Epidermal melanocyte (primary cell): Measurements from ENCODE around the gene PIP4P1.
A peak's percentile ranks its signal among the peaks of the same experiment; 100 is the strongest.
"Not testable (repeated sequence)": the region's sequence is repeated elsewhere in the genome, so short reads cannot be mapped to it uniquely, and the experiment has no call there.

Experiments
- DNase-seq: peaks from one replicate; pipeline ENCODE4 v3.0.0; 2011; ENCODE audit warnings: low spot score; ENCODE audit not compliant: insufficient read length

PIP4P1 gene

DNA sequence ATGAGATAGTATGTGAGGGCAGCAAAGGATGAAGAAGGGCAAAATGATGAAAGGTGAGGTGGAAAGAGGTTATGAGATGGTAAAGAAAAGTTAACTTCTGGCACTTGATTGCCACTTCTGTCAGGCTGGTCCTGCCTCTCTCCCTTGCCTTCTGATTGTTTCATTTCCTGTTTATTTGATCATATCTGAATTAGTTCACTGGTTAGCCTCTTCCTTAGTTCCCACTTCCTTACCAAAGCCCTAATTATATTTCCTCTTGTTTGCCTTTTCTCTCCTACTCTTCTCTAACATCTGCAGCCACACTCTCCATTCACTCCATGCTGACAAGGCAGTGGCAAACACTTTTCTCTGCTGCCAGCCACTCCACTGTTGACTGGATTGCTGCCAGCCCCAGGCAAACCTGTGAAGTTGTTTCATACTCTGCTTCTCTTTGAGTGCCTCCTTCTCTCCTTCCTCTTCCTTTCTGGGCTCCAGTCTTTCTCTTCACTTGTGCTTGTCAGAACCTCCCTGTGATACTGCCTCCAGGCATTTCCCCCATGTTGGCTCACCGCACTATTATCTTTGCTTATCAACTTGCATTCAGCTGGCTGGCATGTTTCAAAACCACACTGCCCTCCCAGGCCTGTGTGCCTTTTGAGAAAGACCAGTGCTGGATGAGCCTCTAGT, 16.1 kb upstream of the PIP4P1 start:
- DNase-seq, result no peak

DNA sequence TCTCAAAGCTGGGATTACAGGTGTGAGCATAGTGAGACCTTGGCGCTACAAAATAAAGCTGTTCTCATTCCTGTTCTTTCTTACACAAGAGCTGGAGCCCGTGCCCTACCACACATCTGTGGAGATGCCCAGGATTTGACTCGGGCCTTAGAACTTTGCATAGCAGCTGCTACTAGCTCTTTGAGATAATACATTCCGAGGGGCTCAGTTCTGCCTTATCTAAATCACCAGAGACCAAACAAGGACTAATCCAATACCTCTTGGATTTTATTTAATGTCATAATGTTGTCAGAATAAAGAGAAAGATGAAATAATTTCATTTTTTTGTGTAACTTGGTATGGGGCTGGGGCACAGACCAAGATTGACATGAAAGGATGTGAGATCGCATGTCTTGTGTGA, 15.5 kb upstream of the PIP4P1 start:
- no peak for DNase-seq

DNA sequence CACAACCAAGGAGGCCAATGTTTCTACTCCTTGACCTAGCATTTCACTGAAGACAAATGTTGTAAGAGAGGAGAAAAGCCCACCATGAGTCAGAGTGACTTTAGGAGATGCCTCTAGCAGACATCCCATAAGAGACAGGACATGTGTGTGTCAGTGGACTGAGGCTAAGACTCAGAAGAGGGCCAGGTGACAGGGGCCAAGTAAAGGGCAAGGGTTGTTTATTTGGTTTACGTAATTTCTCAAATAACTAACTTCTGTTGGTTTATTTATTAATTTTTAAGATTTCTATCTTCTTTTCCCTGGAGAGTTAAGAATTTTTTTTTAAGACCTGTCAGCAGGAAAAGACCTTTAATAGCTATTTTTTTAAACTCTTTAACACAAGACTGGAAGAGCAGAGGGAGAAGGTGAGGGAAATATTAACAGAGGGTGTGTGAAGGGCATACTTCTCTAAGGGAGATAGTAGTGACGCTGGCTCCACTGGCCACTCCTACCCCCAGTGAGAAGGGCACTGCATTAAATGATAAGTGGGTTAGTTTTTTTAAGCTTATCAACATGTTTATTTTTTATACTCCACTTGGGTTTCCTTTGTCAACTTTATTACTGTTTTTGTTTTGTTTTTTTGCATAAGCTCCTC, 11.4 kb upstream of the PIP4P1 start:
- DNase-seq, result no peak

DNA sequence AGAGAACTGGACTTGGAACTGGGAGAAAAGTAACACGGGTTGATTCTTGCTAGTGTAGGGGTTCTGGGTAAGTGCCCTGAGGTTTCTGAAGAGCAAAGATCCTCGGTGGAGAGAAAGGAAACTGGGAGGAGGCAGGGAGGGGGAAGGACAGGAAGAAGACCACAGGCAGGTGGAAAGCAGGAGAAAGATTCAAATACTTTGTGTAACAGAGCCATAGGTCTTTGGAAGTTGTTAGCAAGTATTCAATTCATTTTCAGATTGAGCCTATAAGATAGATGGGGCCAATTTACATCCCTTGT, 9.3 kb upstream of the PIP4P1 start:
- no peak for DNase-seq

DNA sequence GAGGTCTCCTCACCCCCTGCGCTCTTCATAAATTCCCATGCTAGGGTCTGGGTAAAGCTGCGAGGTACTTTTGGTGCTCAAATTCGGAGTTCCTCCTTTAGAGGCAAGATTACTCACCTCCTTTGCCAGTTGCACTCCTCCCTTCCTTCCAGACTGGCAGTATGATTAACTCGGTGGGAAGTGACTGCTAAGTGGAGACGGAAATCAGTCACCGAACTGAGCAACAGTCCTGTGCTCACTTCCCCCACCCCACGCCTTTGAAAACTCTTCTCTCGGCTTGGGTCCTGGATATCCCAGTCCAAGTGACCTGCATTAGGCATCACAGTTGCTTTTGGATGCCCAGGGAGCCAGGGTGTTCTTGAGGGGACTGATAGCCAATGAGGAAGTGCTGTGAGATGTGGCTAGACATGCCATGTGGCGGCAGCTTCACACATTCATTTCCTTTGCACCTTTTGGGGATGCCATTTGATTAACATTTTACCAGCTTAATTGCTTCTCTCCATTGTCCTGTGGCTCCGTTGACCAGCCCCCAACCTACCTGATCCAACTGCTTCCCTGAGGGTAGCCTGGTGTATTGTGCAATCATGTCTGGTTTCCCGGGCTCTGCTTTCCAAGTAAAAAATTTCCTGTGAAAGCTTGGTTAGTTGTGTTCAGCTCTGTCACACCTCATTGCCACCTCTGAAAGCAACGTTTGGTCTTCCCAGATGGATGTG, 8.8 kb upstream of the PIP4P1 start:
- no peak for DNase-seq

DNA sequence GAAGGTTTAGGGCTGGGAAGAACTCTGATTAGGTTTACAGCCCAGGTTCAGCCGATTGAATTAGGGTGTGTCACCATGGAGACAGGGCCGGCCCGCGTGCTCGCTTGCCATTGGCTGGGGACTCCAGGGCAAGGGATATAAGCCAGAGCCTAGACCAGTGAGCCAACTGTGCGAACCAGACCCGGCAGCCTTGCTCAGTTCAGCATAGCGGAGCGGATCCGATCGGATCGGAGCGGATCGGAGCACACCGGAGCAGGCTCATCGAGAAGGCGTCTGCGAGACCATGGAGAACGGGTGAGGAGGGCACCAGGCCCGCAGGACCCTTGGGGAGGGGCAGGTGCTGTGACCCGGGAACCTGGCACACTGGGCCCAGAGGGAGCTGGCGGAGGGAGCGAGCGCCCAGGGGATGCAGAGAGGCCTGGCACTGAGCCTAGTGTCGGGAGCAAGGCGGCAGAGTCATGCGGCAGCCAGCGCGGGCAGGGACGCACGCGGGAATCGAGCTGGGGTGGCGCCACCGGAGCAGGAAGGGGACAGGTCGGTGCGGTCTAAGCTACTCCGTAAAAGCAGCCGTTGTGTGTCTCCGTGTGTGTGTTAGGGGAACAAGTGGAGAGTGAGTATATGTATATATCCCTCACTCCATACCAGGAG, 8.1 kb upstream of the PIP4P1 start, which contains the start of gene PNP:
Gene PNP, plus strand, starts transcription at position 165 of the 648 bp plus-strand sequence. Its CDS starts 119 bp downstream, at position 284.
- DNase-seq, result peak; percentile 94

DNA sequence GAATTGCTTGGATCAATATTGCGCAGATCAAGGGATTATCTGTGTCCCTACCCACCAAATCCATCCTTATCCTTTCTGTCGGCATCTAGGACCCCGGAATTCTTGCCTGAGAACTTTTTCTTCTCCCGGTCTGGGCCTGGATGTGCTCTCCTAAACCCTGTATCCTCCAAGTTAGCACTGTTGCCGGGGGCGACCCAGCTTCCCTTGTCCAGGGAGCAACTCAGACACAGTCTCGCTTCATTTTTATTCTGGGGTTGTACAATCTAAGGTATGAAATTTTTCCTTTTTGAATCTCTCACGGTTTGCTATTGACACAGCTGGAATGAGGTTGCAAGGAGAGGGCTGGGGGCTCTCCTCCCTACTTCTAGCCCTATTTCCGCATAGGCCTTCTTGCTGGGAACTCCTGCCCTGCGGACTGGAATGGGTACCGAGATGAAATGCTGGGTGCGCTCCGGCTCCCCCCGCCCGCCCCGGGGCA, 7.6 kb upstream of the PIP4P1 start:
- DNase-seq, result no peak

DNA sequence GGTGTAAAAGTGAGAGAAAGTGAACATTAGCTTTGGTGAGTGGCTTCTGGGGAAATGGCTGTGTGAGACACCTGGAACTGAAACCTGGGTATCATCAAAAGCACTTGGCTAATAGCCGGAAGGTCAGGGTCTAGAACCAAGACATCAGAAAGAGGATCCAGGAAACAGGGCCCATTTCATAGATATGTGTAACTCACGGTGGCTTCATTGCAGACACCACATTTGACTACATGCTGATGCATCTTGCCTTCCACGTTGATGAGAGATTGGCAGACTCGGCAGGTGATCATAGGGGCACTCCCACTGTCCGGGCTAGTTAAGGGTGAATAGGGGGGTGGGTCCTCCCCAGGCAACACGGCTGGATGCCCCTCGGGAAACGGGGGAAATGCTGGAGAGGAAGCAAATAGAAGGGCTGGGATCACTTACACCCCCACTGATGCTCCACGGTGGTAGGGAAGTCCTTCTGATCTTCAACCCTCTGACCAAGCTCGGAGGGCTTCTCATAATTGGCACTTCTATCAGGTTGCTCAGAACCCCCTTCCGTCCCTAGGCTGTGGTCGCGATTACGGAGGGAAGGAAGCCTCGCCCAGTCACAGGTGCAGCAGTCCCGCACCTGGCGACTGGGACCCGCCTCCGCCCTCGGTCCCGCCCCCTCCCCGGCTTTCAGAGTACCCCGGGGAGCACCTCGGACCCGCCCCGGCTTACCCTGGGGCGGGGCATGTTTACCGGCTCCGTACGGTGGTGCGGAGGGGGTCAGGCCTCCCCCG, 593 bp downstream of the PIP4P1 start:
- no peak for DNase-seq

DNA sequence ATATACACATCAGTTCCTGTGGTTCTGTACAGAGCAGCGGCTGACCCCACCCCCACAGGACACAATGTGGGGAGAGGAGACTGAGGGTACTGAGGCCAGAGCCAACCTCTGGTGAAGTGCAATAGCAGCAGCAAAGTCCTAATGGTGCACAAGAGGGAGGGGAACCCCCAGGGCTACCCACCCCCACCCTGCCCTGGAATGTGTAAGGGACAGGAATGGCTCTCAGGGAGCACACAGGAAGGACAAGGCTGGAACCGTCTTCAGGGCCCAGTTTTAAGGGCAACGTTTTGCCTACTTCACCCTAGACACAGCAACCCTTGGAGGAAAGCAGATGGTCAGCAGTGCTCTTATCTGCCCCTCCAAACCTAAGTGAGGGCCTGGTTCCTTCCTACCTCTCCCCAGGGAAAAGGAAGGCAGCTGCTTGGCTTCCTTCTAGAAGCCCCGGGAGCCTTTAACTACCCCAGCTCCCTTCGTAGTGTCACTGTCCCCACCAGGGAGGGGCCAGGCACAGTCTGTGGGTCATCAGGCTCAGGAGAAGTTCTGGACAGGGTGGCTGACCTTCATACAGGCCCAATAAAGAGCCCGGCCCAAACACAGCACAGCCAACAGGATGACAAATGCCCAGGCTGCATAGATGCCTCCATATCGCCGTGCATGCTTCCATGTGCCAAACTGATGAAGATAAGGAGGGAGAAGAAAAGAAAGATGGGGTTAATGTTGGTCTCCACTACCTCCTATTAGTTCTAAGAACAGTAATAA, 3.0 kb downstream of the PIP4P1 start:
- DNase-seq, result no peak

DNA sequence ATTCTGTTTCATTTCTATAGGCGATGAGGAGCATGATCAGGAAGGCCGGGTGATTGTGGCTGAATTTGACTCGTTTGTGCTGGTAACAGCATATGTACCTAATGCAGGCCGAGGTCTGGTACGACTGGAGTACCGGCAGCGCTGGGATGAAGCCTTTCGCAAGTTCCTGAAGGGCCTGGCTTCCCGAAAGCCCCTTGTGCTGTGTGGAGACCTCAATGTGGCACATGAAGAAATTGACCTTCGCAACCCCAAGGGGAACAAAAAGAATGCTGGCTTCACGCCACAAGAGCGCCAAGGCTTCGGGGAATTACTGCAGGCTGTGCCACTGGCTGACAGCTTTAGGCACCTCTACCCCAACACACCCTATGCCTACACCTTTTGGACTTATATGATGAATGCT, 4.3 kb downstream of the PIP4P1 start:
- DNase-seq, result no peak

DNA sequence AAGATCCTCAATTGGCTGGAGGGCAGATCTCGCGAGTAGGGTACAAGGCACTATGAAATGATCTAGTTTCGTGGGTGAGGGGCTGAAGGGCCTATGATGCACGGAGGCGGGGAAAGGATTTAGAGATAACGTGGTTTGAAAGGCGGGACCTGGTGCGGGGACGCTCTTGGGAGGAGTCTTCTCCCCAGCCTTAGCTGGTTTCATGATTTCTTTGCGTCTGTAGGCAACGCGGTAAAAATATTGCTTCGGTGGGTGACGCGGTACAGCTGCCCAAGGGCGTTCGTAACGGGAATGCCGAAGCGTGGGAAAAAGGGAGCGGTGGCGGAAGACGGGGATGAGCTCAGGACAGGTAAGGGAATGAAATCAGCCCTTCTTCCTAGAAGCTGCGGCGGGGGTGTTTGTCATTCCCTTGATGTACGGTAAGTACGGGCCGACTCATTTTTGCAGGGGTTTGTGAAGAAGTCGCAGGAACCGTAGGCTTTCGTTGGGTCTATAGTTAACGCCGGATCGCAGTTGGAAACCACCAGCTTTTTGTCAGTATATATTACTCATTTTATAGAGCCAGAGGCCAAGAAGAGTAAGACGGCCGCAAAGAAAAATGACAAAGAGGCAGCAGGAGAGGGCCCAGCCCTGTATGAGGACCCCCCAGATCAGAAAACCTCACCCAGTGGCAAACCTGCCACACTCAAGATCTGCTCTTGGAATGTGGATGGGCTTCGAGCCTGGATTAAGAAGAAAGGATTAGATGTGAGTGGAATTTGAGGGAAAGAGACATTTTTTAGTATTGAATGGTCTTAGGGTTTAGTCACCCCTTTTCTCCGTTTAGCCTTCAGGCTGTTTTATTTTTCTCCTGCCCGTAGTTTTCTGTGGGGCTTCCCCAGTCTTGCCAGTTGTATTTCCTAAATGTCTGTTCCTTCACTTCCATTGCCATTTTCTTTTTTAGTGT, 5.6 kb downstream of the PIP4P1 start:
- DNase-seq, result peak; percentile 78

DNA sequence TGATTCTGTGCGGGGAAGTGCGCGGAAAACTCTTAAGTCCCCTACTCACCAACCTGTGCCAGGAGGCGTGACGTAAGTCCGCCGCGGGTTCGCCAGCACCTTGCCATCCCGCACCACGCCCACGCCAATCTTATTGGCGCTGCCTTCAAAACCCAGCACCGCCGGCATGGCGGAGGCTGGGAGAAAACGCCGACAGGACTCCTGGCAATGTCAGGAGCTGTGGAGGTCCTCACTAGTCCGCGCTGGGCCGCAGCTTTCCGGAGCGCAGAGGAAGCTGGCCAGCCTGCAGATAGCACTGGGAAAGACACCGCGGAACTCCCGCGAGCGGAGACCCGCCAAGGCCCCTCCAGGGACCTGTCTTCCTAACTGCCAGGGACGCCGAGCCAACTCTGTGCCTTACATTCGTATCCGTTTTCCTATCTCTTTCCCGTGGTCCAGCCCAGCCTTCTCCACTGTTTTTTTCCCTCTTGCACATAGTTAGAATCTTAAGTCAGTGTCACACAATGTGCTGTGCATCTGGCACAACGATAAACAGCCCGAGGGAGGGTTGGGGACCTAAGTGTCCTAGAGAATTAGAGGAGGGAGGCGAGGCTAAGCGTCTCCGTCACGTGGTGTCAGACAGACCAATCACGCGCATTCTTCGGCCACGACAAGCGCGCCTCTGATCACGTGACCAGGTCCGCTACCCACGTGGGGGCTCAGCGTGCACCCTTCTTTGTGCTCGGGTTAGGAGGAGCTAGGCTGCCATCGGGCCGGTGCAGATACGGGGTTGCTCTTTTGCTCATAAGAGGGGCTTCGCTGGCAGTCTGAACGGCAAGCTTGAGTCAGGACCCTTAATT, 6.5 kb downstream of the PIP4P1 start, which contains the start of the genes APEX1 and OSGEP:
Gene APEX1, plus strand, starts transcription at position 711 of the 839 bp plus-strand sequence. CDS start 420 bp downstream, outside the sequence.
Gene OSGEP, minus strand, starts transcription at position 297 of the 839 bp plus-strand sequence. Its CDS starts 129 bp downstream, at position 168.
- peak; percentile 98 for DNase-seq

DNA sequence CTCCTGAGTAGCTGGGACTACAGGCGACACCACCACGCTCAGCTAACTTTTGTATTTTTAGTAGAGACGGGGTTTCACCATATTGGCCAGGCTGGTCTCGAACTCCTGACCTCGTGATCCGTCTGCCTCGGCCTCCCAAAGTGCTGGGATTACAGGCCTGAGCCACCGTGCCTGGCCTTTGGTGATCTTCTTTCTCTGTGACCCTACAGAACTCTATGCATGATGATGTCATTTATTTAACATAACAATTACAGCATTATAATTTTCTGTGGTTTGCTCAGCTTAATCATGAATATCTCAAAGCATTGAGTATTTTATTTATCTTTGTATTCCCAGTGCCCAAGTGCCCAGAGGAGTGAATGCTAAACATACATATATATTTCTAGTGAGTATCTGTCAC, 8.4 kb downstream of the PIP4P1 start:
- DNase-seq, result not testable (repeated sequence)

DNA sequence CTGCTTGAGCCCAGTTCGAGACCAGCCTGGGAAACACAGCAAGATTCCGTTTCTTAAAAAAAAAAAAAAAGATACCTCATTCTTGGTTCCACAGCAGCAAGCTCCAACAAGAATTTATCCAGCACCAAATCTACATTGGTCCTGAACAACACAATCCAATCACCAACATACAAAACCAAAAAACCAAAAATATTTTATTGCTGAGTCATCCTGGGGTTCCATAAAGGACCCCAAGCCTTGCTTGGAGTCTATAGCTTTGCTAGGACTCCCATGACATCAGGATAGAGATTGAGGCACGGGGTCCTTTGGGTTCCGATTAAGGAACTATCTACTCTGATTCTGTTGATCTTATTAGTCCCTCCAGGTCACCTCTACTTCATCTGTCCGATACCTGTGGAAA, 14.3 kb downstream of the PIP4P1 start:
- DNase-seq, result no peak

DNA sequence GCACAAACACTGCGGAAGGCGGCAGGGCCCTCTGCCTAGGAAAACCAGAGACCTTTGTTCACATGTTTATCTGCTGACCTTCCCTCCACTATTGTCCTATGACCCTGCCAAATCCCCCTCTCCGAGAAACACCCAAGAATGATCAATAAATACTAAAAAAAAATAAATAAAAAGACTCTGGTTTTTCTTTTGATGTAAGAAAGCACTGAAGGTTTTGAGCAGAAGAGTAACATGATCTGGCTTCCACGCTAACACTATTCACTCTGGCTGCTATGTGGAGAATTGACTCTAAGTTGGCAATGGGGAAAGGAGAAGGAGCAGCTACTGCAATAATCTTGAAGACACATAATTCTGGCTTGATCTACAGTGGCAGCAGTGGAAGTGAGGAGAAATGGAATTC, 17.6 kb downstream of the PIP4P1 start:
- DNase-seq, result not testable (repeated sequence)

DNA sequence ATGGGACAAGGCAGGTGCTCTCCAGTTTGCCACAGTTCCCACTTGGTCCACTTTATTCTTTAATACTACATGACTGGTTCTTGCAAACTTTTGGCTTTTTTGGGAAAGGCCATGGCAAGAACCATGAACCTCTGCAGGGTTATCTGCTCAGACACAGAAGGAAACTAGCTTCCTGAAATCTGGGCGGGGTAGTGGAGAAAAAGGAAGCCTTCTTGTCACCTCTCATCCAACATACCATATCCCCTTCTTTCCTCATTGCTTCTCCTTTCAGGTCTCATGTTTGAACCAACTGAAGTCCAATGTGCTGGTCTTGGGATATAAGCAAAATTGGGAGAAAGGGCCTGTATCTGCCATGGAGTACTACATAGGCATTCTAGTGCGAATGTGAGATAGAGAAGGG, 19.8 kb downstream of the PIP4P1 start:
- no peak for DNase-seq

DNA sequence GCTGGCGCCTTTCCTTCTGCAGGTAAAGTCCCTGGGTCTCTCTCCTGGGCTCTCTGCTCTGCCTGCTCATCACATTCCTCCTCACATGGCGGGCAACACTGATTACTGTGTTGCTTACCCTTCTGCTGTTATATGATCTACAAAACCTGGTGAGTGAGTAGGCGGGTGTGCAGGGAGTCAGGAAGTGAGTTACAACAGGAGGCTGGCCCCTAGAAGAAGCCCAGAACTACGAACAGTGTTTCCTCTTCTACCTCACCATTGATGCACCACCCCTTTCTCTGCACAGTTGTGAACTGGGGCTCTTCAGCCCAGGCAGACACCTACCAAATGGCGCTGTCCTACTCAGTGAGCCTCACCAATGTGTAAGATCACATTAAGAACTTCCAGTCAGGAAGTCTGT, 20.4 kb downstream of the PIP4P1 start:
- no peak for DNase-seq

DNA sequence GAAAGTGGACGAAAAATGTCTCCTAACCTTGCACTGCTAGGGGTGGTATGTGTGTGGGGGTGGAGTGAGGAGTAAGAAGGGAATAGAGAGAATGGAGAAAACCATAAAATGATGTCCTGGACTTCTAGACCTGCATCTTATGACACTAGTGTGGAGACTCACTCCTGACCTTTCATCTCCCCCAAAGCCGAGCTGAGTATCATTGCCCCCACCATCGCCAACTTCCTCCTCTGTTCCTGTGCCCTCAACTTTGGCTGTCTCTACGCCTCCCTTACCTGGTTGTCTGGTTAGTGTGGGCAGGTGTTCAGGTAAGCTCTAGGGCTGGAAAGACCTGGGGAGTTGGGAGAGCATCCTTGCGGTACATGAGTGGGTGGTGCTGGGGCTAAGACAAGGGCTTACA, 20.8 kb downstream of the PIP4P1 start:
- DNase-seq, result no peak
